Measurements from ENCODE around the gene PDS5B.

DNA sequence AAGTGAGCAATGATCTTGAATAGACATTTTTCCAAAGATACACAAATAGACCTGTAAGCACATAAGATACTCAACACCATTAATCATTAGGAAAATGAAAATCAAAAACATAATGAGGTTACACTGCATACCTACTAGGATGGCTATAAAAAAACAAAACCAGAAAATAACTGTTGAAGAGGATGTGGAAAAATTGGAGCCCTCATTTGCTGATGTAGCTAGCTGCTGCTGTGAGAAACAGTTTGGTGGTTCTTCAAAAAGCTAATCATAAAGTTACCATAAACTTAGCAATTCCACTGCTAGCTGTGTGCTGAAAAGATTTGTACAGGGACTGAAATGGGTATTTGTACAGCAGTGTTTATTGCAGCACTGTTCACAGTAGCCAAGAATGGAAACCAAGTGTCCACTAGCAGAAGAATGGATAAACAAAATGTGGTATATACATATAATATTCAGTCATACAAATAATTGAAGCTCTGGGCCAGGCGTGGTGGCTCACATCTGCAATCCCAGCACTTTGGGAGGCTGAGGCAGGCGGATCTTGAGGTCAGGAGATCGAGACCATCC, 46.2 kb downstream of the PDS5B start:
- no peak for TF ChIP-seq CBFB (CRISPR knock-in tag; IDR thresholded peaks at IDR 0.05; ENCODE audit: low read depth)
- TF ChIP-seq, protein P1, sequence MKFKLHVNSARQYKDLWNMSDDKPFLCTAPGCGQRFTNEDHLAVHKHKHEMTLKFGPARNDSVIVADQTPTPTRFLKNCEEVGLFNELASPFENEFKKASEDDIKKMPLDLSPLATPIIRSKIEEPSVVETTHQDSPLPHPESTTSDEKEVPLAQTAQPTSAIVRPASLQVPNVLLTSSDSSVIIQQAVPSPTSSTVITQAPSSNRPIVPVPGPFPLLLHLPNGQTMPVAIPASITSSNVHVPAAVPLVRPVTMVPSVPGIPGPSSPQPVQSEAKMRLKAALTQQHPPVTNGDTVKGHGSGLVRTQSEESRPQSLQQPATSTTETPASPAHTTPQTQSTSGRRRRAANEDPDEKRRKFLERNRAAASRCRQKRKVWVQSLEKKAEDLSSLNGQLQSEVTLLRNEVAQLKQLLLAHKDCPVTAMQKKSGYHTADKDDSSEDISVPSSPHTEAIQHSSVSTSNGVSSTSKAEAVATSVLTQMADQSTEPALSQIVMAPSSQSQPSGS (CRISPR knock-in tag; IDR thresholded peaks at IDR 0.05; ENCODE audit: borderline replicate concordance, low read depth), result no peak
- TF ChIP-seq NR1H2 (CRISPR knock-in tag; IDR thresholded peaks at IDR 0.05), result no peak
